ENCODE measurements around the gene MCEMP1.
A peak's percentile ranks its signal among the peaks of the same experiment; 100 is the strongest.
"Not testable (repeated sequence)": the region's sequence is repeated elsewhere in the genome, so short reads cannot be mapped to it uniquely, and the experiment has no call there.

Gene MCEMP1

DNA sequence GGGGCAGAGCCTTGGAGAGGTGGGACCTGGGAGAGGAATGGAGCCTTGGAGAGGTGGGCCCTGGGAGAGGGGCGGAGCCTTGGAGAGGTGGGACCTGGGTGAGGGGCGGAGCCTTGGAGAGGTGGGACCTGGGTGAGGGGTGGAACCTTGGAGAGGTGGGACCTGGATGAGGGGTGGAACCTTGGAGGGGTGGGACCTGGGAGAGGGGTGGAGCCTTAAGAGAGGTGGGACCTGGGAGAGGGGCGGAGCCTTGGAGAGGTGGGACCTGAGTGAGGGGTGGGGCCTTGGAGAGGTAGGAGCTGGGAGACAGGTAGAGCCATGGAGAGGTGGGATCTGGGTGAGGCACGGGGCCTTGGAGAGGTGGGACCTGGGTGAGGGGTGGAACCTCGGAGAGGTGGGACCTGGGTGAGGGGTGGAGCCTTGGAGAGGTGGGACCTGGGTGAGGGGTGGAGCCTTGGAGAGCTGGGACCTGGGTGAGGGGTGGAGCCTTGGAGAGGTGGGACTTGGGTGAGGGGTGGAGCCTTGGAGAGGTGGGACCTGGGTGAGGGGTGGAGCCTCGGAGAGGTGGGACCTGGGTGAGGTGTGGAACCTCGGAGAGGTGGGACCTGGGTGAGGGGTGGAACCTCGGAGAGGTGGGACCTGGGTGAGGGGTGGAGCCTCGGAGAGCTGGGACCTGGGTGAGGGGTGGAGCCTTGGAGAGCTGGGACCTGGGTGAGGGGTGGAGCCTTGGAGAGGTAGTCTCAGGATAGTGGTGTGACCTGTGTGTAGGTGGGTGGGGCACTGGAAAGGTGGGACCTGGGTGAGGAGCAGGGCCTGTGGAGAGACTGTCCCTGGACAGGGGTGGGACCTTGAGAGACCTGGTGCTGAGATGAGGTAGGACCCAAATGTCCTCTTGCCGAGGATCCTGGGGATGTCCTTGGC is 33.0 kb upstream of the MCEMP1 start:
- DNase-seq, result not testable (repeated sequence)

DNA sequence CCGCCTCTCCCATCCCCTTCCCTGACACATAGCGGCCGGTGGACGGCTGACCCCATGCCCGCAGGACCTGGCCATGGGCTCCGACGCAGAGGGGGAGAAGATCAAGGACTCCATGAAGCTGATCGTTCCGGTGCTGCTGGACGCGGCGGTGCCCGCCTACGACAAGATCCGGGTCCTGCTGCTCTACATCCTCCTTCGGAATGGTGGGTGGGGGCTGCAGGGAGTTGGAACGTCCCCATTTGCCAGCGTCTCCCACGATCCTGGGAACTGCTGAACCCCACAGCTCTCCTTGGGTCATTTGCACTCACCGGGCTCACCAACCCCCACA is 32.4 kb upstream of the MCEMP1 start:
- no peak for DNase-seq

DNA sequence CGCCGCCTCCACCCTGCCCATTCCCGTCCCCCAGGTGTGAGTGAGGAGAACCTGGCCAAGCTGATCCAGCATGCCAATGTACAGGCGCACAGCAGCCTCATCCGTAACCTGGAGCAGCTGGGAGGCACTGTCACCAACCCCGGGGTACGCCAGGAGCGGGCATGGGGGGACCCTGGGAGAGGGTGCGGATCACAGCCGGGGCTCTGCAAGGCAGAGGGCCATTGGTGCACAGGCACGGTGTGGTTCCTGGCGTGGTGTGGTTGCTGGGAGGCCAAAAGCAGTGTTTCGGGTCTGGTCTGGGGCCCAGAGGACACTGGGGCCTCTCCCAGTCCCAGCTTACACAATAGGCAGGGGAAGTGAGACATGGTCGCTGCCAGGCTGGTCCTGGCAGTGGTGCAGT is 31.7 kb upstream of the MCEMP1 start:
- no peak for DNase-seq

DNA sequence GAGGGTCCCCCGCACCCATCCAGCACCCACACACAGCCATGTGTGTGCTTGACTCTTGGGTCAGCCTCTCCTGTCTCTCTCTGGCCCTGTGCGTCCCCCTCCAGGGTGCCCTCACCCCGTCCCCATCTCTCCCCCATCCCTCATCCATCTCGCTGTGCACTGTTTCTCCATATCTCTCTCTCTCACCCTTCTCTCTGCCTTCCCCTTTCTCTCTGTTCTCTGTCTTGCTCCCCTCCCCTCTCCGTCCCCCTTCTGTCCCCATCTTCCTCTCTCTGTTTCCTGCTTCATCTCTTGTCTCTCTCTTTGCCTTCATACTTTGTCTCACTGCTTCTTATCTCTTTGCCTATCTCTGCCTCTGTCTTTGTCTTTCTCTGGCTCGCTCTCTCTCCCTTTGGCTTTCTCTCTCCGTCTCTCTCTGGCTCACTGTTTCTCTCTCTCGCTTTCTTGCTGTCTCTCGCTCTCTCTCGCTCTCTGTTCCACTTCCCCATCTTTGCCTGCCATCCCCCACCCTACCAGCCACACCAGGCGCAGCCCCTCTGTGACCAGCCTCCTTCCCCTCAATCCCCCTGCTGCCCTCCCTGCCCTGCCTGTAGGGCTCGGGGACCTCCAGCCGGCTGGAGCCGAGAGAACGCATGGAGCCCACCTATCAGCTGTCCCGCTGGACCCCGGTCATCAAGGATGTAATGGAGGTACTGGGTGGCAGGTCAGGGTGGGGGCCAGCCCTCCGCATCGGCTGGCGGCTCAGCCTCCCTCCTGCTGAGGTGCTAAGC is 31.0 kb upstream of the MCEMP1 start:
- DNase-seq, result no peak

DNA sequence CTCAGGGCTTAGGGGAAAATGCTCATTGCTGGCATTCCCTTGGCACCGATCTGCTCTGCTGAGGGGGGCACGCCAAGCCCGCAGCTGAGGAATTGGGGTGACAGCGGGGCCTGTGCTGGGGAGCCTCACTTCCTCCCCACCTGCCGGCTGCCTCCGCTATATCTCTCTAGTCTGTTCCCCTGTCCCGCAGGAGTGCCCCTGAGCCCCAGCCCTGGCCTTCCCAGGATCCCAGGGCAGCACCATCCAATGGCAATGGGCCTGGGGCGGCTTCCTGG is 30.5 kb upstream of the MCEMP1 start:
- no peak for DNase-seq

DNA sequence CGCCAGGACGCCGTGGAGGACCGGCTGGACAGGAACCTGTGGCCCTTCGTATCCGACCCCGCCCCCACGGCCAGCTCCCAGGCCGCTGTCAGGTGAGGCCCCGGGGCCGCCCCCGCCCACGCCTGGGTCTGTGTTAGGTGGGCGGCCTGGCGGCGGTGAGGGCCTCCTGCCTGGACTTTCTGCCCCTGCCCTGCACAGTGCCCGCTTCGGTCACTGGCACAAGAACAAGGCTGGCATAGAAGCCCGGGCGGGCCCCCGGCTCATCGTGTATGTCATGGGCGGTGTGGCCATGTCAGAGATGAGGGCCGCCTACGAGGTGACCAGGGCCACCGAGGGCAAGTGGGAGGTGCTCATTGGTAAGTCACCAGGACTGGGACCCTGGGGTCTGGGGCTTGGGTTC is 29.7 kb upstream of the MCEMP1 start:
- no peak for DNase-seq

DNA sequence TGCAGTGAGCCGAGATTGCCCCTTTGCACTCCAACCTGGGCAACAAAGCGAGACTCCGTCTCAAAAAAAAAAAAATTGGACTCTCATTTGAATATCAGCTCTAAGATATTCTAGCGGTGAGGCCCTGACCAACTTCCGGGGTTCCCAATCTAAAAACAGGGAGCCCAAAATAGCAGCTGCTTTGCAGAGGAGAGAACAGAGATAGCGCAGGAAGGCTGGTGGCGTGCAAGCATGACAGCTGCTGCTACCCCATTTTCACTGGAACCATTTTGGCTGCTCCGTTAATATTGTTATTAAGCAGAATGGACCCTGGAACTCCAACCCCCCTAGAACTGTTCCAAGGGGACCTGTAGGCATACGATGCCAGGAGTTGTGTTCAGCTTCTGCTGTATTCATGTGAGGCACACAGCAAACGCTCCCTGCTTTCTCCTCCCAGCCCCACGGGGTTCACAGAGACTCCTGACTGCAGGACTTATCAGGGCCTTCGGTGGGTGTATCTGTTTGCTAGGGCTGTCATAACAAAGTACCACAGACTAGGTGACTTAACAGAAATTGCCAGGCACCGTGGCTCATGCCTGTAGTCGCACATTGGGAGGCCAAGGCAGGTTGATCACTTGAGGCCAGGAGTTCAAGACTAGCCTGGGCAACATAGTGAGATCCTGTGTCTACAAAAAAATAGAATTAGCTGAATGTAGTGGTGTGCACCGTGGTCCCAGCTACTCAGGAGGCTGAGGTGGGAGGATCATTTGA is 28.4 kb upstream of the MCEMP1 start:
- no peak for DNase-seq

DNA sequence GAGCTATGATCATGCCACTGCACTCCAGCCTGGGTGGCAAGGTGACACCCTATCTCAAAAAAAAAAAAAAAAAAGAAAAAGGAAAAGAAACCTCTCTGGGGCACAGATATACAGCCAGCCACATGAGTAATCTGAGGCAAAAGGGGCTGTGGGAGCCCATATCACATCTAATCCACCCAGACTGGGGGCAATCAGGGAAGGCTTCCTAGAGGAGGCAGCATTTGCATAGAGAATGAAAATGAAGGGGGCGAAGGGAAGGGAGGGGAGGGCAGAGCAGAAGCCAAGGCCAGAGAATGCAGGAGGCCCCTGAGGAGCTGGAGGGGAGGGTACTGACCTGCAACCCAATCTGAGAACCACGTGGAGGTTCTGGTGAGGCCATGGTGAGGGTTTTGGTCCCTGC is 26.7 kb upstream of the MCEMP1 start:
- DNase-seq, result no peak

DNA sequence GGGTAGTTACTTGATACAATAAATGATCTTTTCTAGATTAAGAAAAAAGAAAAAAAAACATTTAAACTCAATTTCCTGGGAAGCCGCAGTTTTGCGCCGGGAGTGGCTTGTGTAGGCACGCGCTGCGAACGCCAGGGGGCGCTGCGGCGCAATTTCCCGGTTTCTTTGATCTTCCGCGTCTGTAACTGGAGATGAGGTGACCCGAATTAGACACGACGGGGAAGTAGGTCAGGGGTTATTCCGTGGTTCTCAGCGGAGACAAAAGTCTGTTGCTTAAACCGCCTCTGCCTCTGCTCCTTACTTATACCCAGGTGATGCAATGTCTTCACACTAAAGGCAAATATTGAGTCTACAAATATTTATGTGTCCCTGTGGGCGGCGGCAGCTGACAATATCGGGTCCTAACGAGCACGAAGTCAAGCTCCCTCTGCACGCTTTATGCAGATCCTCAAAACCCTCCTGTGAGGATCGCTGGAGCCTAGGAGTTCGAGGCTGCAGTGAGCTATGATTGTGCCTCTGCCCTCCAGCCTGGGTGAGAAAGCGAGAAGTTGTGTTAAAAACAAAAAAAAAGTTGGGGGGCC is 24.7 kb upstream of the MCEMP1 start:
- peak; percentile 77 for DNase-seq

DNA sequence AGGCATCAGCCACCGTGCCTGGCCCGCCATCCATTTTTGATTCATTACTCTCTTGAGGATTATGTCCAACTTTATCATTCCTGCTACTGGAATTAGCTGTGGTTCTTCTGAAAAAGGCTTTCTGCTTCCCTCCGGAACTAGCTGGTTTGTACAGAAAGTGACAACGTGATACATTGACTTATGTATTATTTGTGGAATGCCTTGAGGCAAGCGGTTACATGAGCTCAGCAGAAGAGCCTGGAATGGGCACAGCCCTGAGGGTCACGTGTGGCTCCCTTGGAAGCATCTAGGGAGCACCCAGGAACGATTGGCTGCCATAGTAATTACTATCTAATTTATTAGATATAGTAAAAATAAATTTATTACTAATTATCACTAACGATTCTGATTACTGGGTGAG is 22.5 kb upstream of the MCEMP1 start:
- no peak for DNase-seq

DNA sequence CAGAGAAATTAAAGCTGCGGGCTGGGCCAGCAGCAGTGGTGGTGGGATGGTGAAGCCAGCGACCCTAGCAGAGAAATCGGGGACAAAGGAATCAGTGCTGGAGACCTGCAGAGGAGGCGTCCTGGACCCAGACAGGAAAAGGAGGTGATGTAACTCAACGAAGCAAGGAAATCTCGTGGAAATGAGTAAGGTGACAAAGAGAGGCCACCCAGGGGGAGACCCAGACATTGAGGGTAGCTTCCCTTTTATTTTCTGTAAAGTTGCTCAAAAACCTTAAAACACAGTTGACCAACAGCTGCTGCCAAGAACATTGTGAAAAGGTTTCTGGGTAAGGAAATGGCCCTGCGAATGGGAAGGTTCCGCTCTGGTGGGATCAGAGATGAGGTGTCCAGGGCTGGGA is 21.3 kb upstream of the MCEMP1 start:
- no peak for DNase-seq

DNA sequence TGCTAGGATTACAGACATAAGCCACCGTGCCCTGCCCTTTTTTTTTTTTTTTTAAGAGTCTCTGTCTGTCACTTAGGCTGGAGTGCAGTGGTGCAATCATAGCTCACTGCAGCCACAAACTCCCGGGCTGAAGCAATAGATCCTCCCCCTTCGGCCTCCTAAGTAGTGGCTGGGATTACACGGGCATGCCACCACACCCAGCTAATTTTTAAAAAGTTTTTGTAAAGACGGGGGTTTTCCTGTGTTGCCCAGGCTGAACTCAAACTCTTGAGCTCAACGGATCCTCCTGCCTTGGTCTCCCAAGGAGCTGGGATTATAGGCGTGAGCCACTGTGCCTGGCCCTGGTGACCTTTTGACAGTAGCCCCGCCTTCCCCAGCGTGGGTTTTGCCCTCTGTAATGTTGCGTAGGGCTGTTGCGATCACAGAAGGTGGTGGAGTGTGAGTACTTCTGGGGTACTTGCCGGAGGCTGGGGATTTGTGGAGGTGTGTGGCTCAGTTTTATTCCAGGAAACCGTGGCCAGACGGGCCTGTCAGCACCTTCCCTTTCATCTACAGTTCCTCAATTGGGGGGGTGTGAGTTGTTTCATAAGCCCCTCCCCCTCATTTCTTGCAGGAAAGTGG is 19.6 kb upstream of the MCEMP1 start:
- DNase-seq, result no peak

DNA sequence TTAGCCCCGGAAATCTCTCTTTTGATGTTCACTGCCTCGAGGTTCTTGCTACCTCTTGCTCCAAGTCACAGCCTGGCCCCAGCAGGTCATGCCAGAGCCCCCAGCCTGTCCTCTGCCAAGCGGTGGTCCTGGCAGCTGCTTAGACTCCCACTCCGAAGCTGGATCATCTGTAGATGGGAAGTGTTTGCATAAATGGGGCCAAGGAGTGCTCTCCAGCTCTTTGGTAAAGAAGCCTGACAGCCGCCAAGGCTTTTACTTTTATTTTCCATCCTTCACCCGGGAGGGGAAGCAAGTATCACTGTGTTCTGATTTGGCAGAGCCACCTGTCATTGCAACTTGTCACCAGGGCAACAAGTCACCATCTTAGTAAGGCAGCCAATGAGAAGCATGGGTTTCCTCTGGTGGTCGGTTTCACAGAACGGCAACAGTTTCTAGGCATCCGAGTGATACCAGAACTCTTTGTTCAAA is 18.6 kb upstream of the MCEMP1 start:
- DNase-seq, result peak; percentile 55

DNA sequence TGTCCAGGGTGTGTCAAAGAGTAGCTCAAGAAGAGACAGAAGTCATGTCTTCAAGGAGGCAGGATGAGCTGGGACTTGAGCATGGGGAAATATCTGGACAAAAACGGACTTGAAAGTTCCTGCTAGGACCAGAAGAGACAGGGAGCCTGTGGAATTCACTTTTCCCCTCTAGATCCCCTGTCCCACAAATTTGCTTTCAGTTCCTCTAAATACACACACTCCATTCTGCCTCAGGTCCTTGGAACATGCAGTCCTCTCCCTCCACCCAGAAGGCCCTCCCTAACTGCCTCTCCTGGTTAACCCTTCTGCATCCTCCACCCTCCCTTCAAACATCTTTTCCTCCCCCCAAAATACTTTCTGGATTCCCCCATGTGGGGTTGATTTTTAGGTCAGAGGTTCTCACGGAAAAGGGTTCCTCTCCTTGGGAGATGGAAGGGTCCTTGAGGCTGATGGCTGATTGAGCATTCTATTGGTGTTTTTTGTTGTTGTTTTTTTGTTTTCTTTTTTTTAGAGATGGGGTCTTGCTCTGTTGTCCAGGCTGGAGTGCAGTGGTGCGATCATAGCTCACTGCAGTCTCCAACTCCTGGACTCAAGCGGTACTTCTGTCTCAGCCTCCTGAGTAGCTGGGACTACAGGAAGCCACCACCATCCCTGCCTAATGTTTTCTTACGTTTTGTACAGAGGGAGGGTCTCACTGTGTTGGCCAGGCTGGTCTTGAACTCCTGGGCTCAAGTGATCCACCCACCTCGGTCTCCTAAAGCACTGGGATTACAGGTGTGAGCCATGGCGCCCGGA is 14.9 kb upstream of the MCEMP1 start:
- DNase-seq, result no peak

DNA sequence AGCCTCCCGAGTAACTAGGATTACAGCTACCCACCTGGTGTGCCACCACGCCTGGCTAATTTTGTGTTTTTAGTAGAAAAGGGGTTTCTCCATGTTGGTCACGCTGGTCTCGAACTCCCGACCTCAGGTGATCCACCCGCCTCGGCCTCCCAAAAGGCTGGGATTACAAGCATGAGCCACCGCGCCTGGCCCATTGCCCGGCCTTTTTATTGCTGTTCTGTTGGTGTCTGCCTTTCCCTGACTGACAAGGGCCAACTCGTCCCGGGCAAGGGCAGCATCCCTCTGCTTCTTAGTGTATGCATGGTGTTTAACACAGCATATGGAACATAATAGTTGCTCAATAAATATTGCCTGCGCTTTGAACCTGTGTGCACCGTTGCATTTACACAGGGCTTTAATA is 14.2 kb upstream of the MCEMP1 start:
- no peak for DNase-seq

DNA sequence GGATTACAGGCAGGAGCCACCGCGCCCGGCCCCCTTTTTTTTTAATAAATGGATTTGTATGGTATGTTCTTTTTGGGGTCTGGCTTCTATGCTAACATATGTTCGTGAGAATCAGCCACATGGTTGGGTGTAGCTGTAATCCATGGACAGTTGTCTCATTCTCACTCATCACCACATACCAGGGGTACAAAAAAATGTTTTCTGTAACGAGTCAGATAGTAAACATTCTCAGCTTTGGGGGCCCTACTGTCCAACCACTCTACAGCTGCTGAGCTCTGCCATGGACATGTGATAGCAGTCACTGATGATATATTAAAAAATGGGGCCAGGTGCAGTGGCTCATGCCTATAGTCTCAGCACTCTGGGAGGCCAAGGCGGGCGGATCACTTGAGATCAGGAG is 13.2 kb upstream of the MCEMP1 start:
- no peak for DNase-seq

DNA sequence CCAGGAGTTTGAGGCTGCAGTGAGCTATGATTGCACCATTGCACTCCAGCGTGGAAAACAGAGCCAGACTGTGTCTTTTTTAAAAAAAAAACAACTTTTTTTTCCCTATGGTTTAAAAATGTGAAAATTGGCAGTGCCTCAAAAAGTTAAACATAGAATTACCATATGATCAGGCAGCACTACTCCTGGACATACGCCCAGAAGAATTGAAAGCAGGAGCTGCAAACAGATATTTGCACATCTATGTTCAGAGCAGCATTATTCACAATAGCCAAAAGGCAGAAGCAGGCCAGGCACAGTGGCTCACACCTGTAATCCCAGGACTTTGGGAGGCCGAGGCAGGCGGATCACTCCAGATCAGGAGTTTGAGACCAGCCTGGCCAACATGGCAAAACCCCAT is 11.8 kb upstream of the MCEMP1 start:
- DNase-seq, result no peak

DNA sequence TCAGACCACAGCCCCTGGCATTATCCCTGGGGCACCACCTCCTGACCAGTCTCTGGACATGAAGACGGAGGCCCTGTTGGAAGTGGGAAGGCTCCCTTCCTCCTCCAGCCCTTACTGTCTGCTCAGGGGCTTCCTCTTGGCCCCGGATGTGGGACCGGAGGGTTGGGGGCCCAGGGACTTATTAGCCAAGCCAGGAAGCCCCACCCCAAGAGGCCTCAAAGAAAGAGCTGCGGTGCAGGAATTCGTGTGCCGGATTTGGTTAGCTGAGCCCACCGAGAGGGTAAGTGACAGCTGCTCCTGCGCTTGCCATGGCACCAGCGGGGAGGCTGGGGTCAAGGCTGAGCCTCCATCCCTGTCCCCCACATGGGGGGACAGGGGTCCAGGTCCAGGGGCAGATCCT is 8.0 kb upstream of the MCEMP1 start, which contains the start of gene RETN:
Gene RETN (plus strand): TSS at position 208 of the 400 bp plus-strand sequence. CDS start 278 bp downstream, outside the sequence.
- DNase-seq, result no peak

DNA sequence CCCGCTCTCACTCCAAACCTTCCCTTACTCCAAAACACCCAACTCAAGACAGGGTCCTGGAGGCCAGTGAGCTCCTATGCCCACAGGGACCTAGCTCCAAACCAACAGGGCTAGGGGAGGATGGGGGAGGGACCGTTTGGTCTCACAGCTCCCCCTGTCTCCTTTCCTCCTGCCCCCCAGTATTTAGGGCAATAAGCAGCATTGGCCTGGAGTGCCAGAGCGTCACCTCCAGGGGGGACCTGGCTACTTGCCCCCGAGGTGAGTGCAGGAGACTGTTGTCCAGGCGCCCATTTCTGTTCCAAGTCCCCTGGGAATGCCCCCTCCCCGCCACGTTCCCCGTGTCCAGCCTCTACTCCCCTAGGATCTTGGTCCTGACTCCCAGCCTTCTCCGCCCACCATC is 7.2 kb upstream of the MCEMP1 start:
- no peak for DNase-seq

DNA sequence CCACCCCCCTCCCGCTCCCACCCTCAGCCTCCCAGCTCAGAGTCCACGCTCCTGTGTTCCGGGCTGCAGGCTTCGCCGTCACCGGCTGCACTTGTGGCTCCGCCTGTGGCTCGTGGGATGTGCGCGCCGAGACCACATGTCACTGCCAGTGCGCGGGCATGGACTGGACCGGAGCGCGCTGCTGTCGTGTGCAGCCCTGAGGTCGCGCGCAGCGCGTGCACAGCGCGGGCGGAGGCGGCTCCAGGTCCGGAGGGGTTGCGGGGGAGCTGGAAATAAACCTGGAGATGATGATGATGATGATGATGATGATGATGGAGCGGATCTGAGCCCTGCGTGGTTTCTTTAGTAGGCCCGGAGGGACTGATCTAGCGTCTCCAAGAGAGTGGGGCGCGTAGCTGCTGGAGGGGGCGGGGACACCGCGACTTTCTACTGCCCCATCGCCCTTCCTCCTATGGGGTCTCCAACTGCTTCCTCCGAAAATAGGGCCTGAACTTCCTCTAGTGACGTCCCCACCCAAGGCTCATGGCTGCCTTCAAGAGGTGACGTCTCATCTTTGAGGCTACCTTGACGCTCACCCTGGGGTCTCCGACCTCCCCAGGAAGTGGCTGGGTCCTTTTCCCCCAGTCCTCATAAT is 6.6 kb upstream of the MCEMP1 start:
- DNase-seq, result peak; percentile 42

DNA sequence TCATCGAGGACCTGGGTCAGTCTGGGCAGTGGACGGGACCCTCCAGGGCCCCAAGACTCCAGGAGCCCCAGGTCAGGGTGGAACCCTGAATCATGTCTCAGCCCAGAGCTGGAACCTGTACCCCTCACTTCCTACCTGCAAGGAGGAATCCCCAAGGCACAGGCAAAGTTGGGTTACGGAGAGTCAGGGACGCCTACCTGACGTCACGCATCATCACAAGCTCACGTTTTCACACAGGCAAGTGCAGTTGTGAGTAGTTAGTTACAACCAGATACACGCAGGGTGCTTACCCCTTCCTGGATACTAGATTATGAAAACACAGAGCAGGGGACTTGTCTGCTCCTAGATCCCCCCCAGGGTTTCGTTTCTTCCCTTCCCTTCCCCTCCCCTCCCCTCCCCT is 6.1 kb upstream of the MCEMP1 start:
- DNase-seq, result no peak

DNA sequence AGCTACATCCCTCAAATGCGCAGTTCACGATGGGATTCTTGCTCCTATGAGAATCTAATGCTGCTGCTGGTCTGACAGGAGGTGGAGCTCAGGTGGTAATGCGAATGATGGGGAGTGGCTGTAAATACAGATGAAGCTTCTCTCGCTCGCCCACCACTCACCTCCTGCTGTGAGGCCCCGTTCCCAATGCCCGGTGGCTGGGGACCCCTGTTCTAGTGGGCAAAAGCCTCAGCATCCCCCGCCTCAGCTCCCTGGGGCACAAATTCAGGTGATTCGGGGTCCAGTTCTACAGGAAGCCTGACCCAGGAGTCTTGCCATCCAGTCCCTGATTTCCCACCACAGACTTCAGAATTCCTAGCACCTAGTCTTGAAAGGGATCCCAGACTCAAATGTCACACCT is 4.4 kb upstream of the MCEMP1 start:
- DNase-seq, result no peak
